KMS-11 (cell line): ENCODE measurements around the gene FLNC.

ENCODE experiments used
- H2AFZ ChIP-seq: fragments of 200-600 bp; sonication (generic); 2 replicates; pipeline ENCODE4 v1.6.1; 2016; ENCODE audit warnings: antibody characterized with exemption, mixed run types, low read depth
- H3K27ac ChIP-seq: fragments of 200-600 bp; sonication (generic); 2 replicates; pipeline ENCODE4 v1.6.1; 2016; ENCODE audit warnings: mild to moderate bottlenecking, mixed run types
- H3K27me3 ChIP-seq: fragments of 200-600 bp; sonication (generic); 2 replicates; pipeline ENCODE4 v1.6.1; 2017; ENCODE audit warnings: mild to moderate bottlenecking, low read depth, mixed run types, moderate library complexity; ENCODE audit not compliant: insufficient read depth
- H3K36me3 ChIP-seq: fragments of 200-600 bp; sonication (generic); 2 replicates; pipeline ENCODE4 v1.6.1; 2017; ENCODE audit warnings: mild to moderate bottlenecking, mixed run types; ENCODE audit not compliant: insufficient read depth
- H3K4me1 ChIP-seq: fragments of 200-600 bp; sonication (generic); 2 replicates; pipeline ENCODE4 v1.6.1; 2016; ENCODE audit warnings: mild to moderate bottlenecking, low read depth, mixed run types; ENCODE audit not compliant: poor library complexity, severe bottlenecking
- H3K4me2 ChIP-seq: fragments of 200-600 bp; sonication (generic); 2 replicates; pipeline ENCODE4 v1.7.0; 2016; ENCODE audit warnings: mild to moderate bottlenecking, mixed run types
- H3K4me3 ChIP-seq: fragments of 200-600 bp; sonication (generic); IDR thresholded peaks from 2 replicates; pipeline ENCODE4 v1.6.1; 2017; ENCODE audit warnings: low read depth, low read length, mixed read lengths; ENCODE audit not compliant: insufficient read depth
- H3K79me2 ChIP-seq: fragments of 200-600 bp; sonication (generic); 2 replicates; pipeline ENCODE4 v1.6.1; 2016; ENCODE audit warnings: low read depth, mixed run types; ENCODE audit not compliant: insufficient read depth
- H3K9ac ChIP-seq: fragments of 200-600 bp; sonication (generic); 2 replicates; pipeline ENCODE4 v1.6.1; 2016; ENCODE audit warnings: mild to moderate bottlenecking, mixed run types
- H4K20me1 ChIP-seq: fragments of 200-600 bp; sonication (generic); 2 replicates; pipeline ENCODE4 v1.6.1; 2016; ENCODE audit warnings: mild to moderate bottlenecking, mixed run types; ENCODE audit not compliant: insufficient read depth
- CTCF ChIP-seq: fragments of 200-600 bp; sonication (generic); conservative IDR thresholded peaks from 2 replicates; pipeline ENCODE4 v1.6.1; 2017; ENCODE audit warnings: low read depth, mild to moderate bottlenecking, antibody characterized with exemption, low read length, moderate library complexity, mixed read lengths

Gene FLNC

DNA sequence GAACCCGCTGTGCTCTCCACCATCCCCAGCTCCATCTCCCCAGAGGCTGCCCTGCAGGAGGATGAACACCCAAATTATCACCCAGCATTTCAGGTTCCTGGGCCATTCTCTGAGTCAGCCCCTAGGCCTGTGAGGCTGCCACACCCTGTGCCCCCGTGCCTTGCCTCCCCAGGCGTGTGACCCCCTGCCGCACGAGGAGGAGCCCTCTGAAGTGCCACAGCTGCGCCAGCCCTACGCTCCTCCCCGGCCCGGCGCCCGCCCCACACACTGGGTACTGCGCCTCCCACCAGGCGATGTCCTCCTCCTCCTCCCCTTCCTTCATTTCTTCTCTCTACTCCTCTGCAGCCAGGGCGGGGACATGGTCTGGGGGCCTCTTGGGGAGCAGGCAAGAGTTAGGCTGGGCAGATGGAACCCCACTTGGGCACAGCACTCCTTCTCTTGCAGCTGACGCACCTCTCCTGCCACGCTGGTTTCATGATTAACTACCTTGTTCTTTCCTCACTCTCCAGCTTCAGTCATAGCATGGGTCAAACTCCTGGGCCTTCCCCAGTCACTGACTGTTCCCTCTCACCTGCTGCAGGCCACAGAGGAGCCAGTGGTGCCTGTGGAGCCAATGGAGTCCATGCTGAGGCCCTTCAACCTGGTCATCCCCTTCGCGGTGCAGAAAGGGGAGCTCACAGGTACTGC lies 19.7 kb downstream of the FLNC start:
- Histone ChIP-seq H3K79me2 (no peaks in the 10 kb centered on the region), H3K27me3 (peaks cover 32% of the 10 kb centered on the region)

GRCh38 chr7:128852537-128853254 lies 22.5 kb downstream of the FLNC start:
- Histone ChIP-seq H3K36me3 (no peaks in the 10 kb centered on the region), H3K4me3 (no peak overlapping the region), H3K4me2 (no peak overlapping the region), H3K79me2 (no peaks in the 10 kb centered on the region), H3K27ac (no peak overlapping the region), H4K20me1 (no peaks in the 10 kb centered on the region), H3K4me1 (no peaks in the 10 kb centered on the region), H3K27me3 (peaks cover 39% of the 10 kb centered on the region), H2AFZ (no peak overlapping the region), H3K9ac (no peak overlapping the region)
- TF ChIP-seq CTCF, result no peak

More for the DNA sequence above, 19.7 kb downstream of the FLNC start:
- Histone ChIP-seq H2AFZ (no peak overlapping the region), H4K20me1 (no peaks in the 10 kb centered on the region), H3K4me3 (no peak overlapping the region), H3K9ac (no peak overlapping the region), H3K4me1 (no peaks in the 10 kb centered on the region), H3K27ac (no peak overlapping the region), H3K4me2 (no peak overlapping the region), H3K36me3 (no peaks in the 10 kb centered on the region)
- no peak for TF ChIP-seq CTCF

- no peaks in the 10 kb centered on the region for H3K36me3 ChIP-seq
Measured at GRCh38 chr7:128853799-128854198, 23.6 kb downstream of the FLNC start.

GRCh38 chr7:128854396-128854795 lies 24.2 kb downstream of the FLNC start:
- Histone ChIP-seq H3K4me3 (no peak overlapping the region), H3K27me3 (peaks cover 39% of the 10 kb centered on the region), H3K4me1 (peaks cover 5% of the 10 kb centered on the region), H3K4me2 (no peak overlapping the region), H3K9ac (no peak overlapping the region), H3K79me2 (no peaks in the 10 kb centered on the region), H3K27ac (no peak overlapping the region), H4K20me1 (no peaks in the 10 kb centered on the region), H2AFZ (no peak overlapping the region), H3K36me3 (no peaks in the 10 kb centered on the region)
- TF ChIP-seq CTCF, result no peak

More at GRCh38 chr7:128853799-128854198, 23.6 kb downstream of the FLNC start:
- Histone ChIP-seq H4K20me1 (no peaks in the 10 kb centered on the region), H3K27me3 (peaks cover 39% of the 10 kb centered on the region), H3K4me2 (no peak overlapping the region), H3K79me2 (no peaks in the 10 kb centered on the region), H2AFZ (no peak overlapping the region), H3K27ac (no peak overlapping the region), H3K9ac (no peak overlapping the region), H3K4me3 (no peak overlapping the region), H3K4me1 (no peaks in the 10 kb centered on the region)
- no peak for TF ChIP-seq CTCF
